T47D (cell line): ENCODE data around the gene HIP1R.
"Not testable (repeated sequence)": the region's sequence is repeated elsewhere in the genome, so short reads cannot be mapped to it uniquely, and the experiment has no call there.

Experiments used
- DNase-seq, 2 experiments: peaks; one replicate each; pipeline versions ENCODE4 v3.0.0 to v3.0.0-alpha.2; 2011 to 2012; ENCODE audit warnings: low read depth in 1 of 2, low spot score in 1 of 2
- JUND ChIP-seq: IDR thresholded peaks from 2 replicates; pipeline ENCODE4 v1.6.1; 2012; ENCODE audit warnings: low read depth
- in situ Hi-C: cut with HindIII; loops from 2 replicates; pipeline ENCODE4 v1.10.0; 2016; ENCODE audit warnings: low sequenced_read_pairs, low pct_unique_long_range_greater_than_20kb

Gene HIP1R

GRCh38 chr12:122834921-122835749 is at the start of gene HIP1R:
Gene HIP1R (plus strand): TSS chr12:122835457. CDS start chr12:122835551, 94 bp downstream.
- in situ Hi-C loops = no loop called here
- no peak for TF ChIP-seq JUND
- peak; percentile 70 to 78 for DNase-seq

GRCh38 chr12:122785503-122785902 is 49.8 kb upstream of the HIP1R start:
- DNase-seq = no peak
- in situ Hi-C loops = no loop called here
- TF ChIP-seq JUND = no peak

DNA sequence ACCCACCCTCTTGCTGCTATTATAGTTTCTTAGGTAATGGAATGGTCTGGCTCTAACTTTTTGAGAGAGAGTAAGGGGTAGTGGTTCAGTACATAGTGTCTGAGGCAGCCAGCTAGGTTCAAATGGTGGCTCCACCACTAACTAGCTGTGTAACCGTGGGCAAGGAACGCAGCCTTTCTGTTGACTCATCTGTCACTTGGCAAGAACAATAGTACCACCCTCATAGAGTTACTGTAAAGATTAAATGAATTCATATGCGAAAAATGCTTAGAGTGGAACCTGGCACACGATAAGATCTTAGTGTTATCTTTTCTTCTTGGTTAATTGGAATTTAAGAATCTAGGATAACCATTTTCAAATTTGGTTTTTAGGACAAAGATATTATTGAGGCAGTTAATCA is 46.9 kb upstream of the HIP1R start:
- TF ChIP-seq JUND = no peak
- in situ Hi-C loops = no loop called here
- no peak for DNase-seq

DNA sequence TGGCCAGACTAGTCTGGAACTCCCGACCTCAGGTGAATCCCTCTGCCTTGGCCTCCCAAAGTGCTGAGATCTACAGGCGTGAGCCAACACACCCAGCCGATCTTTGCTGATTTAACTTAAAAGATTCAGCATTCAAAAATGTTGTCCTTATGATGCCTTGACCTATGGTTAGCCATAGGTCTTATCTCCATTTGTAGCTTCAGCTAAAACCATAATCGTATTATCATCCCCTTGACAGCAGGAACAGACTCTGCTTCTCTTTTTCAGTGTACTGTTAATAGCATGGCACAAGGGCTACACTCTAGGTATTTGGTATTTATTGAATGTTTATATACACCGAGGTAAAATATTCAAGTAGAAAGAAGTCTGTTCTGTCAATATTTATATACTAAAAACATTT is 45.6 kb upstream of the HIP1R start:
- TF ChIP-seq JUND = no peak
- in situ Hi-C loops = no loop called here
- DNase-seq = no peak

GRCh38 chr12:122790393-122791075 is 44.7 kb upstream of the HIP1R start:
- in situ Hi-C loops = no loop called here
- TF ChIP-seq JUND = no peak
- no peak for DNase-seq

DNA sequence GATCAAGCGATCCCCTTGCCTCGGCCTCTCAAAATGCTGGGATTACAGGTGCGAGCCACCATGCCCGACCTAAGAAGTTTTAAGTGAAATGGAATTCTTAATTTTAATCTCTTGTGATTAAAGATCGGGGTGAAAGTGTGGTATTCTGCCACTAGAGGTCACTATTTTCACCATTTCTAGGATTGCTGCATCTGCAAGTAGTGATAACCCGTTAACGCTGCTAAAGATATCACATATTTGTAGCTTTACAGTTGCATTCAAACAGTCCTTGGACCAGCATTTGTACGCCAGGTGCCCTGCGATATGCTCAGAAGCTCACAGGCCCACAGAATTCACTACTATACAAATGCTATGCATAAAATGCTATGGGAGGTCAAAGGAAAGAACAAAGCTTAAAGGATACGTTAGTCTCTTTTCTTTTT is 41.6 kb upstream of the HIP1R start:
- no peak for TF ChIP-seq JUND
- peak; percentile 46 to 61 for DNase-seq
- in situ Hi-C loops = no loop called here

DNA sequence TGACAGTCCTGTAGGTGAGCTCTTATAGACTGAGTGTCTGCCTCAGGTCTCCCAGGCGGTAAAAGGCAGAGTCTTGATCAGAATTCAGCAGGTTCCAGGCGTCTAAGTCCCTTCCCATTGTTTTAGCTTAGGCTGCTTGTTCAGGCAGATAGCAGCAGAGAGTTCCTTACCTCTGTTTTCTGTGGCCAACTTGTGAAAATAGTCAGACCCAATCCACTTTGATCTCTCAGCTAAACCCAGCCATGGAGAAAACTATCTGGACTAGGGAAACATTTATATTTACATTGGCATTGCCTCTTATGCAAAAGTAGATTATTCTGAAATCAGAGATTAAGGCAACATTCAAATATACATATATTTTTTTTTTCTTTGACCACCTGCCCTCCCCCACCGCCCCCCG is 39.5 kb upstream of the HIP1R start:
- DNase-seq = no peak
- TF ChIP-seq JUND = no peak
- in situ Hi-C loops = no loop called here

DNA sequence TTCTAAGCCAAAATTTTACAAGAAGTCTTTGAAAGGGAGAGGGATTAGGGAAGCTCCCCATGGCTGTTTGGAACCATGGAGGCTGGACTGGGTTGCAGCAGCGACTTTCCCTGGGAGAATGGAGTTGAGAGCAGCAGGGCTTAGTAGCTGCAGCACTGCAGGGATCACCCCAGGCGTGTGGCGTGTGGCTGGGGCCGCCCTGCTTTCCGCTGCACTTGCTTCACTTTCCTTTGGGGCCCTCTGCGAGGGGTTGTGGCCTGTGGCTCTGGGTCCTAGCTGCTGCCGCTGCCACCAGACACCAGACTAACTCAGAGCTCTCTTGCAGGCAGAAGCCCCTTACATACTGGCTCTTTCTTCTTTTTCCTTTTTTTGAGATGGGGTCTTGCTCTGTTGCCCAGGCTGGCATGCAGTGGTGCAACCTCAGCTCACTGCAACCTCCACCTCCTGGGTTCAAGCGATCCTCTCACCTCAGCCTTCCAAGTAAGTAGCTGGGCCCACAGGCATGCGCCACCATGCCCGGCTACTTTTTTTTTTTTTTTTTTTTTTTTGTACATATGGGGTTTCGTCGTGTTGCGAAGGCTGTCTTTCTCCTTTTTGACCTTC is 35.5 kb upstream of the HIP1R start:
- DNase-seq = no peak
- in situ Hi-C loops = no loop called here

GRCh38 chr12:122803937-122804336 is 31.3 kb upstream of the HIP1R start:
- TF ChIP-seq JUND = no peak
- in situ Hi-C loops = no loop called here
- DNase-seq = no peak

More for the DNA sequence above, 35.5 kb upstream of the HIP1R start:
- TF ChIP-seq JUND = no peak

DNA sequence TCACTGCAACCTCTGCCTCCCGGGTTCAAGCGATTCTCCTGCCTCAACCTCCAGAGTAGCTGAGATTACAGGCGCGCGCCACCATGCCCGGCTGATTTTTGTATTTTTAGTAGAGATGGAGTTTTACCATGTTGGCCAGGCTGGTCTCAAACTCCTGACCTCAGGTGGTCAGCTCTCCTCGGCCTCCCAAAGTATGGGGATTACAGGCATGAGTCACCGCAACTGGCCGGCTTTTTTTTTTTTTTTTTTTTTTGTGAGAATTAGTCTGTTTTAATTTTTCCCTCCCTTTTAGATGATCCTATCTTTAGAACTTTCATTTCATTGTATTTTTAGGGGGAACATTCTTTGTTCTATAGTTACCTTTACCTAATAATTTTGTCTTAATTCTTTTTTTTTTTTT is 30.3 kb upstream of the HIP1R start:
- in situ Hi-C loops, DNase-seq: not testable (repeated sequence)

GRCh38 chr12:122807651-122808050 is 27.6 kb upstream of the HIP1R start:
- DNase-seq = no peak
- no peak for TF ChIP-seq JUND
- in situ Hi-C loops = no loop called here

DNA sequence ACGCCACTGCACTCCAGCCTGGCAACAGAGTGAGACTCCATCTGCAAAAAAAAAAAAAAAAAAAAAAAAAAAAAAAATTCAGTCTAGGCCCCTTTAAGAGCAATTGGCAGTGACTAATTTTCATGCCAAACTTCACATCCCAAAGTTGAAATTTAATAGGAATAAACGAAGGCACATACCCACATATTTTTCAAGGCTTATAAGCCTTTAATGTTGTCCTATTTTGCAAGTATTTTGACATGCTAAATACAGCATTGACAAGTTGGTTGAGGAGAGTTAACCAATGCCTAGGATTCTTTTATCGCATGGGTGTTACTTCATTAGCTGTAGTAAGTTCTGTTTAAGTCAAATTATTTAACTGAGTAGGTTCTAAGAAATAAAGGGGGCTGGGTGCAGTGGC is 23.5 kb upstream of the HIP1R start:
- no peak for DNase-seq
- TF ChIP-seq JUND = no peak
- in situ Hi-C loops = no loop called here

- in situ Hi-C loops = no loop called here
These were observed 21.9 kb upstream of the HIP1R start for GRCh38 chr12:122813310-122813713.

More at GRCh38 chr12:122813310-122813713, 21.9 kb upstream of the HIP1R start:
- no peak for DNase-seq
- TF ChIP-seq JUND = no peak
